Smooth muscle cell (in vitro differentiated cells): ENCODE measurements around the gene ITSN1. TPM values are rescaled to one million over a fixed set of nuclear protein-coding genes. Genes with fewer than 3 reads are reported as not detected.

Source experiments
- DNase-seq: peaks from one replicate; lab custom pipeline; 2025; ENCODE audit not compliant: unreplicated experiment; lab: John Stamatoyannopoulos, UW
- H2AFZ ChIP-seq: fragments of 200-600 bp; sonication (generic); 2 replicates; pipeline ENCODE4 v1.6.0; 2016; ENCODE audit warnings: antibody characterized with exemption, low read depth, mild to moderate bottlenecking
- H3F3A ChIP-seq: fragments of 200-600 bp; sonication (generic); 2 replicates; pipeline ENCODE4 v1.6.0; 2017; ENCODE audit warnings: antibody characterized with exemption, low read depth
- H3K27ac ChIP-seq: fragments of 200-600 bp; sonication (generic); 2 replicates; pipeline ENCODE4 v1.5.1; 2016; ENCODE audit warnings: low read depth, mild to moderate bottlenecking
- H3K27me3 ChIP-seq: fragments of 200-600 bp; sonication (generic); 2 replicates; pipeline ENCODE4 v1.6.1; 2016; ENCODE audit warnings: low read depth, mild to moderate bottlenecking
- H3K36me3 ChIP-seq: fragments of 200-600 bp; sonication (generic); 2 replicates; pipeline ENCODE4 v1.5.1; 2016; ENCODE audit warnings: low read depth
- H3K4me1 ChIP-seq: fragments of 200-600 bp; sonication (generic); 2 replicates; pipeline ENCODE4 v1.5.1; 2016; ENCODE audit warnings: low read depth
- H3K4me2 ChIP-seq: fragments of 200-600 bp; sonication (generic); 2 replicates; pipeline ENCODE4 v1.6.0; 2016; ENCODE audit warnings: mild to moderate bottlenecking
- H3K4me3 ChIP-seq: fragments of 200-600 bp; sonication (generic); 2 replicates; pipeline ENCODE4 v1.5.1; 2016; ENCODE audit warnings: mild to moderate bottlenecking
- H3K79me2 ChIP-seq: fragments of 200-600 bp; sonication (generic); 2 replicates; pipeline ENCODE4 v1.6.0; 2016; ENCODE audit warnings: low read depth, mild to moderate bottlenecking
- H3K9ac ChIP-seq: fragments of 200-600 bp; sonication (generic); 2 replicates; pipeline ENCODE4 v1.6.0; 2016; ENCODE audit warnings: low read depth
- H3K9me3 ChIP-seq: fragments of 200-600 bp; sonication (generic); replicated peaks from 2 replicates; pipeline ENCODE4 v1.5.1; 2016; ENCODE audit warnings: low read depth
- H4K20me1 ChIP-seq: fragments of 200-600 bp; sonication (generic); 2 replicates; pipeline ENCODE4 v1.6.0; 2016; ENCODE audit warnings: low read depth
- CTCF ChIP-seq: fragments of 200-600 bp; sonication (generic); IDR thresholded peaks from 2 replicates; pipeline ENCODE4 v1.5.1; 2017; ENCODE audit warnings: borderline replicate concordance, mild to moderate bottlenecking, antibody characterized with exemption; ENCODE audit not compliant: insufficient read depth, poor library complexity, severe bottlenecking
- WGBS: methylation state at CpG from one replicate; pipeline ENCODE4 v1.1.7; 2016; ENCODE audit warnings: low lambda C conversion rate; 5-methylcytosine and 5-hydroxymethylcytosine counted together
- polyA plus RNA-seq: library from polyadenylated mRNA; unstranded; fragments of >200 nt; fragmentation: Nextera tagmentation; extraction: Ambion mirVana; gene quantifications from 2 replicates; pipeline ENCODE4 v1.2.1, GENCODE V29; 2016
- total RNA-seq: library from RNA; depleted of rRNA; stranded (reverse); fragments of >200 nt; gene quantifications from 2 replicates; pipeline ENCODE4 v1.2.3, GENCODE V29; 2014

ITSN1 gene
- total and polyA plus RNA-seq, 2 experiments from 2014 or later = 36.4 to 76.5 TPM

DNA sequence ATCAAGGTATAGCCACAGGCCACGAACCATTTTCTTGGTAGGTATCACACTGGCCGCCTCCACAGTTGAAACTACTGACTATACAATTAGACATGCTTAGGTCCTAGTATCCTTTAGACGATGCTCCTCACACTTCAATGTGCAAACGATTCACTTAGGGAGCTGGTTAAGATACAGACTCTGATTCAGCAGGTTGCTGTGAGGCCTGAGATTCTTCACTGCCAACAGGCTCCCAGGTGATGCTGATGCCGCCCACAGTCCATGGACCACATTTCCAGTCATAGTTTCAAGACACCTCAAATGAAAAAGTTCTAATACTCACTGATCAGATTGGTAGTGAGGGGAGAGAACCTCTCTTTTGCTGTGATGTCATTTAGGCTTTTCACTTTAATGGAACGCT lies 266.5 kb downstream of the ITSN1 start:
- no peak overlapping the region for H3K4me3 ChIP-seq
- no peak overlapping the region for H3K27ac ChIP-seq
- peaks cover 6% of the 10 kb centered on the region for H3F3A ChIP-seq
- peaks cover 43% of the 10 kb centered on the region for H3K36me3 ChIP-seq
- DNase-seq = no peak
- H3K27me3 ChIP-seq = no peaks in the 10 kb centered on the region
- over 99% methylated on average over 6 of the region's 6 CpGs for WGBS
- no peak overlapping the region for H3K9ac ChIP-seq
- H3K9me3 ChIP-seq = no peaks in the 10 kb centered on the region
- H2AFZ ChIP-seq = no peak overlapping the region
- peaks cover 15% of the 10 kb centered on the region for H3K79me2 ChIP-seq
- H3K4me1 ChIP-seq = no peaks in the 10 kb centered on the region
- peaks cover 12% of the 10 kb centered on the region for H4K20me1 ChIP-seq
- no peak overlapping the region for H3K4me2 ChIP-seq
- TF ChIP-seq CTCF = no peak

DNA sequence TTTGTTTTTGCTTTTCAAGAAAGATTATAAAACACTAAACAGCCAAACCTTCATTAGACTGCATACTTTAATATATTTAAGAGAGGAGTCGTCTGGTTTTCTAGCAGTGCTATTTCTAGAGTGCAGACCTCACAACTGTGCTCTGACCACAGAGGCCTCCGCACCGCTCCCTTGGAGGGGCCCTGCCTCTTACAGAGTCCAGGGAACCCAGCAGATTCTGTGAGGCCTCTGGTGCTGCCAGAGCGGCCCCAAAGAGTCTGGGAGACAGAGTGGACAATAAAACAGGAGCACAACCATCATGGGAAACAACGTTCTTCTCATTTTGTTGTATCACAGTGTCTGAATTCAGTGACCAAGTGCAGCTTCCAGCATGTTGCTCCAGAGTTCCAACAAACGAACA lies 267.5 kb downstream of the ITSN1 start:
- peaks cover 25% of the 10 kb centered on the region for H3K79me2 ChIP-seq
- H3K36me3 ChIP-seq = peaks cover 43% of the 10 kb centered on the region
- WGBS = 66% methylated on average over 6 of the region's 6 CpGs

GRCh38 chr21:33914188-33914587 lies 271.9 kb downstream of the ITSN1 start:
- no peak for TF ChIP-seq CTCF
- peak overlapping the region; percentile 88 for H3K4me3 ChIP-seq
- peaks cover 33% of the 10 kb centered on the region for H3K79me2 ChIP-seq
- H3K9ac ChIP-seq = peak overlapping the region; percentile 82
- WGBS = 94% methylated on average over 5 of the region's 5 CpGs
- no peaks in the 10 kb centered on the region for H3K27me3 ChIP-seq
- H4K20me1 ChIP-seq = peaks cover 12% of the 10 kb centered on the region
- DNase-seq = no peak
- no peak overlapping the region for H3K27ac ChIP-seq
- no peaks in the 10 kb centered on the region for H3K9me3 ChIP-seq
- no peak overlapping the region for H2AFZ ChIP-seq
- H3F3A ChIP-seq = no peaks in the 10 kb centered on the region
- H3K36me3 ChIP-seq = peaks cover 20% of the 10 kb centered on the region
- H3K4me2 ChIP-seq = peak overlapping the region; percentile 88
- peaks cover 12% of the 10 kb centered on the region for H3K4me1 ChIP-seq

More for the DNA sequence above, 267.5 kb downstream of the ITSN1 start:
- H2AFZ ChIP-seq = no peak overlapping the region
- H3K4me2 ChIP-seq = no peak overlapping the region
- H3F3A ChIP-seq = no peaks in the 10 kb centered on the region
- no peak for TF ChIP-seq CTCF
- peaks cover 6% of the 10 kb centered on the region for H3K4me1 ChIP-seq
- no peak overlapping the region for H3K9ac ChIP-seq
- H3K9me3 ChIP-seq = no peaks in the 10 kb centered on the region
- no peak overlapping the region for H3K27ac ChIP-seq
- H3K27me3 ChIP-seq = no peaks in the 10 kb centered on the region
- no peak for DNase-seq
- peaks cover 12% of the 10 kb centered on the region for H4K20me1 ChIP-seq
- H3K4me3 ChIP-seq = no peak overlapping the region
